SHP77 treated with DMSO at 0.1 percent for 48 hours (cell line): ENCODE measurements around the gene MYL11.

ENCODE experiments used
- DNase-seq: peaks from one replicate; lab custom pipeline; 2025; lab: John Stamatoyannopoulos, UW

The MYL11 gene

DNA sequence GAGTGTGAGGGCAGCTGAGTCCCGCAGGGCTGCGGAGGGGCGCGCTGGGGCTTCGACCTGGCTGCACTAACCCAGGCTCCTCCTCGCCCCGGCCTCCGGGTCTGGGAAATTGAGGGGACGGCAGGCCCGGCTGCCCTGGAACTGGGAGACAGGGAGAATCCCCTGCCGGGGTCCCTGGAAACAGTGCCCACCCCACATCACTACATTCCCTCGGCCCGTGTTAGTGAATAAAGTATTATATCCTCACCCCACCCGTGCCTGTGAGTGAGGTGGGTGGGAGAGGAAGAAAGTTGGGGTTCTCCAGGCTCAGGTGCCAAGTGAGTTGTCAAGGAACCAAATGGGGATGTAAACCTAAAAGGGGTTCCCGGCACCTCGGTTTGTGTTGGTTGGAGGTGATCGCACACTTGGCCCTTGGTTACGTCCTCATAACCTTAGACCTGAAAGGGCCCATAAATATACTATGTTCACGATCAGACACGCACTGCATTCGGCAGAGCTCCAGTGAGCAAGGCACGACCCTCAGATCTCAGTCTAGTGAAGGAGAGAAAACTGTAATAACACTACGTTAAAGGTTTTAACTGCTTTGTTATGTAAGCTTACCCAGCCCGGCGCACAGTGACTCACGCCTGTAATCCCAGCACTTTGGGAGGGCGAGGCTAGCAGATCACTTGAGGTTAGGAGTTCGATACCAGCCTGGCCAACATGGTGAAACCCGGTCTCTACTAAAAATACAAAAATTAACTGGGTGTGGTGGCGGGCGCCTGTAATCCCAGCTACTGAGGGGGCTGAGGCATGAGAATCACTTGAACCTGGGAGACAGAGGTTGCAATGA is 44.0 kb downstream of the MYL11 start:
- DNase-seq: no peak

DNA sequence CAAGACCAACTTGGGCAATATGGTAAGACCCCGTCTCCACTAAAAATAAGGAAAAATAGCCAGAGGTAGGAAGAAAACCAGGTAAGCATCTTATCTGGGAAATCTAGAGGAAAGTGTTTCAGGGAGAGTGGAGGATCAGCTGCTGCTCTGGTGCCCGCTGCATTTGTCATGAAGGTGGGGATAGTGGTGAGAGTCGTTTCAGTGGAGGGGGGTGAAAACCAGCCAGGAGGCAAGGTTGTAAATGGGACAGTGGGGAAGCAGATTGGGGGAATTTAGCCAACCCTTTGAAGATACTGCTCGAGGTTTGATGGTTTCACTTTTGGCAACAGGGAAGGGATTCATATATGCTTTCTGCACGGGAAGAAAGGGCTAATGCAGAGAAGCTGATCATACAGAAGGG is 46.4 kb downstream of the MYL11 start:
- no peak for DNase-seq
